Measurements from ENCODE around the gene KANK2. TPM values are rescaled to one million over a fixed set of nuclear protein-coding genes. Genes with fewer than 3 reads are reported as not detected.
A peak's percentile ranks its signal among the peaks of the same experiment; 100 is the strongest.
"Not testable (repeated sequence)": the region's sequence is repeated elsewhere in the genome, so short reads cannot be mapped to it uniquely, and the experiment has no call there.

Gene KANK2
- total RNA-seq, 4 donors from 2014 or later, result 42.5 to 75.5 (median 65.1) TPM

- DNase-seq (ENCODE audit: low spot score in 2 of 2), result no peak
- Histone ChIP-seq H3K4me3 (no peak overlapping the region), H3K36me3 (peaks cover 30% of the 10 kb centered on the region), H3K27me3 (no peaks in the 10 kb centered on the region), H3K9me3 (no peaks in the 10 kb centered on the region), H3K4me1 (peaks cover 16% of the 10 kb centered on the region), H3K27ac (peak overlapping the region; percentile 59)
- TF ChIP-seq CTCF (IDR thresholded peaks at IDR 0.05) (no peak), POLR2A (IDR thresholded peaks at IDR 0.05) (no peak), POLR2AphosphoS5 (IDR thresholded peaks at IDR 0.05) (no peak), EP300 (IDR thresholded peaks at IDR 0.05) (no peak)
- WGBS, result 89% methylated on average over 4 of the region's 4 CpGs
These were observed 15.9 kb downstream of the KANK2 start for GRCh38 chr19:11181488-11181887.

DNA sequence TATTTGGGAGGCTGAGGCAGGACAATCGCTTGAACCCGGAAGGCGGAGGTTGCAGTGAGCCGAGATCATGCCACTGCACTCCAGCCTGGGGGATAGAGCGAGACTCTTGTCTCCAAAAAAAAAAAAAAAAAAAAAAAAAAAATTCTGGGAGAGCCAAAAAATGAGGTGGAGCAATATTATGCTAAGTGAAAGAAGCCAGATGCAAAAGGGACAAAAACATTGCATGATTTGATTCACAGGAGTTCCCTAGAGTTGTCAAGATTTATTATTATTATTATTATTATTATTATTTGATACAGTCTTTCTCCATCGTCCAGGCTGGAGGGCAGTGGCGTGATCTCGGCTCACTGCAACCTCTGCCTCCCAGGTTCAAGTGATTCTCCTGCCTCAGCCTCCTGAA, 16.4 kb downstream of the KANK2 start:
- peaks cover 32% of the 10 kb centered on the region for H3K36me3 ChIP-seq
- DNase-seq (ENCODE audit: low spot score in 2 of 2); H3K9me3 ChIP-seq; H3K27me3 ChIP-seq; H3K4me3 ChIP-seq: not testable (repeated sequence)
- 80% methylated on average over 8 of the region's 8 CpGs for WGBS
- peaks cover 16% of the 10 kb centered on the region for H3K4me1 ChIP-seq
- H3K27ac ChIP-seq, result peak overlapping the region; percentile 64

- peaks cover 37% of the 10 kb centered on the region for H3K36me3 ChIP-seq
- H3K4me1 ChIP-seq, result peaks cover 16% of the 10 kb centered on the region
- peak overlapping the region; percentile 64 for H3K27ac ChIP-seq
- no peak overlapping the region for H3K4me3 ChIP-seq
- 49% methylated on average over 8 of the region's 8 CpGs for WGBS
- TF ChIP-seq POLR2AphosphoS5 (IDR thresholded peaks at IDR 0.05) (no peak), EP300 (IDR thresholded peaks at IDR 0.05) (no peak), CTCF (IDR thresholded peaks at IDR 0.05) (no peak)
- H3K27me3 ChIP-seq, result no peaks in the 10 kb centered on the region
- no peaks in the 10 kb centered on the region for H3K9me3 ChIP-seq
- DNase-seq (ENCODE audit: low spot score in 2 of 2), result no peak
These were observed 17.0 kb downstream of the KANK2 start for GRCh38 chr19:11180346-11180745.

GRCh38 chr19:11179716-11180297, 17.5 kb downstream of the KANK2 start:
- Histone ChIP-seq H3K4me1 (peaks cover 16% of the 10 kb centered on the region), H3K36me3 (peaks cover 36% of the 10 kb centered on the region), H3K27ac (peak overlapping the region; percentile 64), H3K4me3 (no peak overlapping the region), H3K9me3 (no peaks in the 10 kb centered on the region), H3K27me3 (no peaks in the 10 kb centered on the region)
- DNase-seq (ENCODE audit: low spot score in 2 of 2), result no peak
- 59% methylated on average over 11 of the region's 11 CpGs for WGBS
- no peak for TF ChIP-seq EP300 (IDR thresholded peaks at IDR 0.05)
- TF ChIP-seq CTCF (IDR thresholded peaks at IDR 0.05), result no peak
- TF ChIP-seq POLR2A (IDR thresholded peaks at IDR 0.05), result no peak
- TF ChIP-seq POLR2AphosphoS5 (IDR thresholded peaks at IDR 0.05), result no peak

DNA sequence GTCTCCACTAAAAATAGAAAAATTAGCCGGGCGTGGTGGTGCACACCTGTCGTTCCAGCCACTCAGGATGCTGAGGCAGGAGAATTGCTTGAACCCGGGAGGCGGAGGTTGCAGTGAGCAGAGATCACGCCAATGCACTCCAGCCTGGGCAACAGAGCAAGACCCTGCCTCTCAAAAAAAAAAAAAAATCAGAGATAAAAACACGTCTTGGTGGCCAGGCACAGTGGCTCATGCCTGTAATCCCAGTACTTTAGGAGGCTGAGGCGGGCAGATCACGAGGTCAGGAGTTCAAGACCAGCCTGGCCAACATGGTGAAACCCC, 18.2 kb downstream of the KANK2 start:
- H3K9me3 ChIP-seq; H3K4me3 ChIP-seq; H3K27me3 ChIP-seq; DNase-seq (ENCODE audit: low spot score in 2 of 2); H3K27ac ChIP-seq: not testable (repeated sequence)
- Histone ChIP-seq H3K36me3 (peaks cover 41% of the 10 kb centered on the region), H3K4me1 (peaks cover 16% of the 10 kb centered on the region)
- WGBS, result 88% methylated on average over 9 of the region's 9 CpGs

GRCh38 chr19:11177592-11177991, 19.8 kb downstream of the KANK2 start:
- Histone ChIP-seq H3K27me3 (no peaks in the 10 kb centered on the region), H3K4me1 (peaks cover 16% of the 10 kb centered on the region), H3K4me3 (no peak overlapping the region), H3K27ac (no peak overlapping the region), H3K36me3 (peaks cover 56% of the 10 kb centered on the region), H3K9me3 (no peaks in the 10 kb centered on the region)
- no peak for TF ChIP-seq EP300 (IDR thresholded peaks at IDR 0.05)
- TF ChIP-seq POLR2A (IDR thresholded peaks at IDR 0.05), result no peak
- TF ChIP-seq CTCF (IDR thresholded peaks at IDR 0.05), result no peak
- TF ChIP-seq POLR2AphosphoS5 (IDR thresholded peaks at IDR 0.05), result no peak
- whole genome bisulfite sequencing, result 92% methylated on average over 9 of the region's 9 CpGs
- DNase-seq (ENCODE audit: low spot score in 2 of 2), result no peak

Data from suprapubic skin (tissue), 4 donors.